Stimulated activated memory B cell treated with anti-CD40 and anti-IgM and Interleukin-4, amounts not matched to agents 10 μg/mL and 1 μg/mL and 100 μg/mL, for 72 hours (primary cell): ENCODE data around the gene CDCP1.

Source experiments
- ATAC-seq: fragments of 150-1000 bp; cut with Tn5 transposase; 2 replicates; pipeline ENCODE4 v1.10.0; 2021
- H3K27ac Mint-ChIP-seq: one replicate; pipeline ENCODE4 v1.8.0; 2022; ENCODE audit warnings: mild to moderate bottlenecking, mixed read lengths
- H3K27me3 Mint-ChIP-seq: one replicate; pipeline ENCODE4 v1.8.0; 2022; ENCODE audit warnings: mixed read lengths
- H3K36me3 Mint-ChIP-seq: one replicate; pipeline ENCODE4 v1.8.0; 2022; ENCODE audit warnings: mixed read lengths
- H3K4me1 Mint-ChIP-seq: one replicate; pipeline ENCODE4 v1.8.0; 2022; ENCODE audit warnings: mixed read lengths
- H3K4me3 Mint-ChIP-seq: one replicate; pipeline ENCODE4 v1.8.0; 2022; ENCODE audit warnings: mild to moderate bottlenecking, moderate library complexity, mixed read lengths
- H3K9me3 Mint-ChIP-seq: one replicate; pipeline ENCODE4 v1.8.0; 2022; ENCODE audit warnings: mixed read lengths

CDCP1 gene

GRCh38 chr3:45116350-45116749, 29.8 kb downstream of the CDCP1 start:
- Mint-ChIP-seq H3K27ac (no peak overlapping the region), H3K36me3 (no peaks in the 10 kb centered on the region), H3K4me1 (no peaks in the 10 kb centered on the region), H3K4me3 (no peak overlapping the region), H3K9me3 (no peaks in the 10 kb centered on the region), H3K27me3 (peaks cover 61% of the 10 kb centered on the region)
- no peak for ATAC-seq

GRCh38 chr3:45113625-45114050, 32.5 kb downstream of the CDCP1 start:
- peak; percentile 32 for ATAC-seq
- no peaks in the 10 kb centered on the region for H3K36me3 Mint-ChIP-seq
- no peak overlapping the region for H3K4me3 Mint-ChIP-seq
- peaks cover 34% of the 10 kb centered on the region for H3K27me3 Mint-ChIP-seq
- H3K9me3 Mint-ChIP-seq, result no peaks in the 10 kb centered on the region
- H3K4me1 Mint-ChIP-seq, result peaks cover 8% of the 10 kb centered on the region
- no peak overlapping the region for H3K27ac Mint-ChIP-seq

DNA sequence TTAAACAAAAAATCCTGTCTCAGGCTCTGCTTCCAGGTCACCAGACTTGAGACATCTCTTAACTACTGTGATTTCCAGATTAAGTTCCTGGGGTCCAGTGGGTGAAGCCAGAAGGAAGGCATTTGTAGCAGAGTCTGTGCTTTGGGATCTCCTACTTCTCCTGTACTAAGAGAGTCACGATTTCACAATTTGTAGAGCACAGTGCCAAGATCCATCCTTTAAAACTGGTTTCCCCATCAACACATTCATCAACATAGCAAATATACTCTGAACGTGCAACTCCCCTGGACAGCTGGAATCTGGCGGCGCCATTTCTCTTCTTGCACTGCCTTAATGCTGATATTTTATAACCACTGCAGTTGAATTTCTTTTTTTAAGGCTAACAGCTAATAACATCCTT, 33.2 kb downstream of the CDCP1 start:
- H3K27ac Mint-ChIP-seq, result no peak overlapping the region
- H3K9me3 Mint-ChIP-seq, result no peaks in the 10 kb centered on the region
- no peaks in the 10 kb centered on the region for H3K36me3 Mint-ChIP-seq
- H3K27me3 Mint-ChIP-seq, result peaks cover 27% of the 10 kb centered on the region
- no peak overlapping the region for H3K4me3 Mint-ChIP-seq
- ATAC-seq, result no peak
- peaks cover 8% of the 10 kb centered on the region for H3K4me1 Mint-ChIP-seq

DNA sequence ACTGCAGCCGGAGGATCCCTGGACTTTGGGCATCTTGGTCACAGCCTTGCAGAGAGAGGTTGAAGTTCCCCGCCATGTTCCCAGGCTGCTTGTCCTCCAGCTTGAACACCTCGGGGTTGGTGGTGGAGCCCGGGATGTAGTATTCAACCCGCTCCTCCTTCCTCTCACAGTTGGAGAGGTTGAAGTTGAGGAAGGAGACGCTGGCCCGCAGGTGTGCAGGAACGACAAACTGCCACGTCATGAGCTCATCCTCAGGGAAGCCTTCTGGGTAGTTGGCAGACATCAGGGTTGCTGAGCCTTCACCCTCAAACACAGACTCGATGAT, 35.7 kb downstream of the CDCP1 start:
- Mint-ChIP-seq H3K4me1 (peaks cover 8% of the 10 kb centered on the region), H3K4me3 (peak overlapping the region; percentile 33), H3K27me3 (peaks cover 31% of the 10 kb centered on the region), H3K27ac (no peak overlapping the region), H3K9me3 (no peaks in the 10 kb centered on the region), H3K36me3 (no peaks in the 10 kb centered on the region)
- no peak for ATAC-seq

DNA sequence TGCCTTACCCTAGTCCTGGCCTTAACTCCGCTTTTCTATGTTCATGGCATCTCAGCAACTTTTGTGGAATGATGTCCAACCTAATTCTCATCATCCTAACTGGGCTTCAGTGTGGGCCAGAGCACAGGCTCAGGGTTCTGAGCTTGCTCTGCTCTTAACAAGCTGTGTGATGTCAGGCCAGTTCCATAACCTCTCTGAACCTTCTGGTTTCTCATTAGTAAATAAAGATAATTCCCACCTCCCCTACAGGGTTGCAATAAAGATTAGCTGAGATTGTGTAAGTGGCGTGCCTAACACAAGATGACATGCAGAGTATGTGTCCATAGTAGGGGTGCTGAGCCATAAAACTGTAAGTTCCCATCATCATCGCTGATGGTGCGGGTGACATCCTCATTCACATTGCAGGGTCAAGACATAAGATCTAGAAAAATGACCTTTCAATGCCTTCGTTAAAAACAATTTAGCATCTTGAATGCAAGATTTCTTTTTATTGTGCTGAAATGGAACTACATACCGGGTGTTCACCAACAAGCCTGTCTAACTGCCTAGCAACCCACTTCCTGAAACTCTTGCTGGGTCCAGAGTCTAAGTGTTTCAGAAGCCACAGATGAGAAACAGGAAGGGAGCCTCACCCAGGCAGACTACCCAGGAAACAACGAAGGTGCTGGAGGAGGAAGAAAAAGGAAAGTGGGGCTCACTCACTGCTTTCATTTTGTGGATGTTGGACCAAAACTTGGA, 36.2 kb downstream of the CDCP1 start:
- H3K36me3 Mint-ChIP-seq, result no peaks in the 10 kb centered on the region
- H3K27ac Mint-ChIP-seq, result no peak overlapping the region
- H3K4me1 Mint-ChIP-seq, result peaks cover 8% of the 10 kb centered on the region
- no peak for ATAC-seq
- H3K27me3 Mint-ChIP-seq, result peaks cover 31% of the 10 kb centered on the region
- H3K9me3 Mint-ChIP-seq, result no peaks in the 10 kb centered on the region
- peak overlapping the region; percentile 33 for H3K4me3 Mint-ChIP-seq

DNA sequence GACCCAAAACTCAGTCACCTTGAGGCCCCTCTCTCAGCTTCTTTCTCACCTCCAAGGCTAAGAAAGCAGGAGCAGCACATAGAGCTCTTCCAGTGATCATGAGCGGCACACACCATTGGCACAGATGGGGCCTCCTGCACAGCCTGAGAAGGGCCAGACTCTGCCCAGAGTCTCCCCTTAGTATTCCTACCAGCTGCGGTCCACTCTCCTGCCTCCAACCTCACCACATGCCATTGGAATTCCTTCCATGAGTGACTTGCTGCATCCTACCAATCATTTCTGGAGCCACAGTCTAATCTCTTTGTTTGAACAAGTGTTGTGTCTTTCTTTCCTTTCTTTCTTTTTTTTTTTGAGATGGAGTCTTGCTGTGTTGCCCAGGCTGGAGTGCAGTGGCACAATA, 39.3 kb downstream of the CDCP1 start:
- H3K27ac Mint-ChIP-seq, result no peak overlapping the region
- no peak overlapping the region for H3K4me3 Mint-ChIP-seq
- no peaks in the 10 kb centered on the region for H3K36me3 Mint-ChIP-seq
- ATAC-seq, result no peak
- no peaks in the 10 kb centered on the region for H3K9me3 Mint-ChIP-seq
- peaks cover 8% of the 10 kb centered on the region for H3K4me1 Mint-ChIP-seq
- H3K27me3 Mint-ChIP-seq, result peaks cover 35% of the 10 kb centered on the region

GRCh38 chr3:45105855-45106671, 40.1 kb downstream of the CDCP1 start:
- Mint-ChIP-seq H3K9me3 (no peaks in the 10 kb centered on the region), H3K27me3 (peaks cover 35% of the 10 kb centered on the region), H3K36me3 (no peaks in the 10 kb centered on the region), H3K4me1 (peaks cover 8% of the 10 kb centered on the region), H3K27ac (no peak overlapping the region), H3K4me3 (no peak overlapping the region)
- peak; percentile 31 for ATAC-seq

- H3K27me3 Mint-ChIP-seq, result peaks cover 39% of the 10 kb centered on the region
- H3K36me3 Mint-ChIP-seq, result no peaks in the 10 kb centered on the region
- H3K4me1 Mint-ChIP-seq, result peaks cover 3% of the 10 kb centered on the region
- H3K4me3 Mint-ChIP-seq, result no peak overlapping the region
- ATAC-seq, result no peak
- H3K9me3 Mint-ChIP-seq, result no peaks in the 10 kb centered on the region
- no peak overlapping the region for H3K27ac Mint-ChIP-seq
Observed at GRCh38 chr3:45104715-45105711, 41.2 kb downstream of the CDCP1 start.

GRCh38 chr3:45103753-45104714, 42.1 kb downstream of the CDCP1 start:
- Mint-ChIP-seq H3K36me3 (no peaks in the 10 kb centered on the region), H3K9me3 (no peaks in the 10 kb centered on the region), H3K4me1 (no peaks in the 10 kb centered on the region), H3K4me3 (no peak overlapping the region), H3K27me3 (peaks cover 49% of the 10 kb centered on the region), H3K27ac (no peak overlapping the region)
- no peak for ATAC-seq

- no peaks in the 10 kb centered on the region for H3K4me1 Mint-ChIP-seq
- peaks cover 55% of the 10 kb centered on the region for H3K27me3 Mint-ChIP-seq
- H3K9me3 Mint-ChIP-seq, result no peaks in the 10 kb centered on the region
- H3K4me3 Mint-ChIP-seq, result no peak overlapping the region
- no peak overlapping the region for H3K27ac Mint-ChIP-seq
- H3K36me3 Mint-ChIP-seq, result no peaks in the 10 kb centered on the region
- no peak for ATAC-seq
Observed at GRCh38 chr3:45103334-45103733, 42.8 kb downstream of the CDCP1 start.

DNA sequence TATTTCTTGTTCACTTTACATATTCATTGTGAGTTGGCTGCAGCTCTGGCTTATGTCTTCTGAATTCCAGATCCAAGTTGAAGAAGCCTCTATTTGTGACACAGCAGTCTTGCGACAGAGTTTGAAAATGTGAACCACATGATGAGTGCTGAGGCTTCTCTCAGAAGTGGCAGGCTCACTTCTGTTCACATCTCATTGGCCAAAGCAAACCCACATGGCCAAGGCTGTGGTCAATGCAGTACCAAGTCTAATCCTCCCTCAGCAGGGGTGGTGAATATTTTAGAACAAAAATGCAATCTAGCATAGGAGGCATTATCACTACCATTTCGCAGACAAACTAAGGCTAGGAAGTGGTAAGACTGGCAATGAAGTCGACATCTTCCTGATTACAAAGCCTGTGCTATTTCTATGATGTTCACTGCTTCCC, 45.2 kb downstream of the CDCP1 start:
- H3K27ac Mint-ChIP-seq, result no peak overlapping the region
- H3K4me1 Mint-ChIP-seq, result no peaks in the 10 kb centered on the region
- no peaks in the 10 kb centered on the region for H3K36me3 Mint-ChIP-seq
- no peak overlapping the region for H3K4me3 Mint-ChIP-seq
- no peaks in the 10 kb centered on the region for H3K9me3 Mint-ChIP-seq
- ATAC-seq, result no peak
- H3K27me3 Mint-ChIP-seq, result peaks cover 38% of the 10 kb centered on the region

DNA sequence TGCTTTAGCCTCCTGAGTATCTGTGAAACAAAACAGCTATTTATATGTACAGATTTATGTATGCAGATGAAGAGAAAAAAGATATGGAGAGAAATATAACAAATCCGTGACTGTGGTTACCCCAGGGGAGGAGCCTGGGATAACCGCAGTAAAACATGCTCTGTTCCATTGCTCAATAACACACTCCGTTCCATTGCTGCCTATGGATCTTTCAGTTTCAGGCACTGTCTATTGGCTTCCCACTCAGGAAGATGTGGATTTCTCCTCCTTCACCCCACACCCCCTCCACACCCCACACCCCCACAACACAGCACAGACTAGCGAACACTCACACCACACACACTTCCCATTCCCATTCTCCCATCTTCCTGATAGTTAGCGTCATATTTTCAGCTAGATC, 47.9 kb downstream of the CDCP1 start:
- Mint-ChIP-seq H3K27me3 (peaks cover 54% of the 10 kb centered on the region), H3K4me1 (no peaks in the 10 kb centered on the region), H3K36me3 (no peaks in the 10 kb centered on the region), H3K4me3 (no peak overlapping the region), H3K9me3 (peaks cover 5% of the 10 kb centered on the region), H3K27ac (no peak overlapping the region)
- no peak for ATAC-seq

GRCh38 chr3:45097296-45097883, 48.8 kb downstream of the CDCP1 start:
- Mint-ChIP-seq H3K4me1 (no peaks in the 10 kb centered on the region), H3K27ac (no peak overlapping the region), H3K36me3 (no peaks in the 10 kb centered on the region), H3K27me3 (peaks cover 49% of the 10 kb centered on the region), H3K4me3 (no peak overlapping the region), H3K9me3 (peaks cover 5% of the 10 kb centered on the region)
- no peak for ATAC-seq
